GM12878 (cell line): ENCODE measurements around the gene ZDHHC5. TPM values are rescaled to one million over a fixed set of nuclear protein-coding genes. Genes with fewer than 3 reads are reported as not detected.

ENCODE experiments used
- ASH2L ChIP-seq: fragments of 300-600, 200-600 bp; sonication (generic); IDR thresholded peaks from 2 replicates; pipeline ENCODE4 v1.6.1; 2017; ENCODE audit warnings: low read depth, mild to moderate bottlenecking, borderline replicate concordance
- ATF2 ChIP-seq: IDR thresholded peaks from 2 replicates; pipeline ENCODE4 v1.6.1; 2012; ENCODE audit warnings: low read length, inconsistent platforms
- FOS ChIP-seq: IDR thresholded peaks from 3 replicates; pipeline ENCODE4 v1.6.1; 2011; ENCODE audit warnings: borderline replicate concordance; ENCODE audit not compliant: insufficient read length; ENCODE audit errors: extremely low read depth
- IKZF1 ChIP-seq: fragments of 450-650 bp; conservative IDR thresholded peaks from 2 replicates; pipeline ENCODE4 v1.6.1; 2017; ENCODE audit warnings: antibody characterized with exemption, mild to moderate bottlenecking
- KAT2A ChIP-seq: conservative IDR thresholded peaks from 2 replicates; pipeline ENCODE4 v1.6.1; 2011; ENCODE audit warnings: low read depth, low read length; ENCODE audit not compliant: control insufficient read depth
- MAX ChIP-seq: IDR thresholded peaks from 2 replicates; pipeline ENCODE4 v1.6.1; 2012; ENCODE audit warnings: low read depth, low read length, improper control_type of control experiment
- NFXL1 ChIP-seq: fragments of 450-650 bp; IDR thresholded peaks from 2 replicates; pipeline ENCODE4 v1.6.1; 2017; ENCODE audit warnings: antibody characterized with exemption, mild to moderate bottlenecking, borderline replicate concordance
- PAX8 ChIP-seq: fragments of 450-650 bp; IDR thresholded peaks from 2 replicates; pipeline ENCODE4 v1.6.1; 2017; ENCODE audit warnings: mild to moderate bottlenecking, moderate library complexity
- RAD21 ChIP-seq: IDR thresholded peaks from 2 replicates; pipeline ENCODE4 v1.6.1; 2011; ENCODE audit warnings: mild to moderate bottlenecking, low read depth, low read length, moderate library complexity; ENCODE audit not compliant: insufficient read depth
- RELB ChIP-seq: fragments of 450-650 bp; IDR thresholded peaks from 2 replicates; pipeline ENCODE4 v1.6.1; 2017; ENCODE audit warnings: low read depth, mild to moderate bottlenecking, moderate library complexity
- RFX5 ChIP-seq: IDR thresholded peaks from 2 replicates; pipeline ENCODE4 v1.6.1; 2011; ENCODE audit warnings: low read depth, low read length, improper control_type of control experiment
- SIN3A ChIP-seq: IDR thresholded peaks from 2 replicates; pipeline ENCODE4 v1.6.1; 2012; ENCODE audit warnings: low read depth, low read length, improper control_type of control experiment
- STAT1 ChIP-seq: fragments of 450-650 bp; conservative IDR thresholded peaks from 2 replicates; pipeline ENCODE4 v1.6.1; 2014; ENCODE audit warnings: antibody characterized with exemption, mild to moderate bottlenecking
- SUPT20H ChIP-seq: IDR thresholded peaks from 2 replicates; pipeline ENCODE4 v1.6.1; 2011; ENCODE audit warnings: low read depth, mild to moderate bottlenecking, low read length, moderate library complexity, borderline replicate concordance; ENCODE audit not compliant: control insufficient read depth
- TCF12 ChIP-seq: IDR thresholded peaks from 2 replicates; pipeline ENCODE4 v1.6.1; 2011; ENCODE audit warnings: low read depth, mild to moderate bottlenecking, low read length
- WRNIP1 ChIP-seq: IDR thresholded peaks from 2 replicates; pipeline ENCODE4 v1.6.1; 2011; ENCODE audit warnings: low read depth, low read length, improper control_type of control experiment, borderline replicate concordance
- ZBED1 ChIP-seq: IDR thresholded peaks from 2 replicates; pipeline ENCODE4 v1.6.1; 2016; ENCODE audit warnings: borderline replicate concordance
- ZBTB33 ChIP-seq: fragments of 450-650 bp; IDR thresholded peaks from 2 replicates; pipeline ENCODE4 v1.6.1; 2017; ENCODE audit warnings: mild to moderate bottlenecking
- ZBTB4 ChIP-seq: fragments of 450-650 bp; formaldehyde crosslinking; IDR thresholded peaks from 2 replicates; pipeline ENCODE4 v1.4.0; 2022; ENCODE audit warnings: mild to moderate bottlenecking, moderate library complexity
- ZNF274 ChIP-seq: IDR thresholded peaks from one replicate; pipeline ENCODE4 v1.8.0; 2011; ENCODE audit not compliant: insufficient read length, insufficient read depth
- polyA plus RNA-seq, 11 experiments: library from polyadenylated mRNA; depleted of rRNA in 4 of 11; unstranded in 6 of 11; stranded (reverse) in 5 of 11; fragments of >200 nt; fragmentation: Nextera tagmentation in 4 of 11; fragmentation: Illumina TruSeq in 1 of 11; extraction: Ambion mirVana in 4 of 11; extraction: Trizol in 1 of 11; gene quantifications; 1 replicate in 1 of 11; 2 replicates in 10 of 11; pipeline versions ENCODE4 v1.2.1 to v1.2.3, GENCODE V29; 2011 to 2016; ENCODE audit warnings: inconsistent platforms in 2 of 11, missing spikeins in 2 of 11, low read depth in 1 of 11
- total RNA-seq, 4 experiments: library from RNA; depleted of rRNA in 3 of 4; stranded (reverse); fragments of >200 nt in 3 of 4; fragmentation: Illumina TruSeq in 1 of 4; extraction: Trizol in 1 of 4; gene quantifications; 2 replicates each; pipeline versions ENCODE4 v1.2.1 to v1.2.3, GENCODE V29; 2013 to 2021

The ZDHHC5 gene
- total and polyA plus RNA-seq, 10 of the 15 experiments (the other 5 are each of a cell fraction or from before 2014, with no cell fraction given) = 3.9 to 61.3 (median 37.6) TPM

- no peak for TF ChIP-seq ZBTB4 (CRISPR knock-in tag)
- TF ChIP-seq ZNF274 = no peak
- TF ChIP-seq MAX = 0 out of 2 replicates have a peak, but pooled peaks have one; percentile 51
- peak; percentile 99 for TF ChIP-seq RELB
- TF ChIP-seq RAD21 = no peak
- no peak for TF ChIP-seq ZBED1
- peak; percentile 70 for TF ChIP-seq SIN3A
- TF ChIP-seq SUPT20H = no peak
- TF ChIP-seq STAT1 = no peak
- no peak for TF ChIP-seq ATF2
- TF ChIP-seq FOS = peak; percentile 85
- no peak for TF ChIP-seq PAX8
- no peak for TF ChIP-seq ASH2L
- TF ChIP-seq TCF12 = 0 out of 2 replicates have a peak, but pooled peaks have one; percentile 16
- peak; percentile 71 for TF ChIP-seq IKZF1
- TF ChIP-seq KAT2A = no peak
- no peak for TF ChIP-seq ZBTB33
- peak; percentile 5; the same call in 1 of the 2 replicates for TF ChIP-seq RFX5
- no peak for TF ChIP-seq WRNIP1
- no peak for TF ChIP-seq NFXL1
Observed at GRCh38 chr11:57712256-57713150, 44.6 kb downstream of the ZDHHC5 start, which contains the start of gene TMX2 (continued).
